ENCODE measurements around the gene CHD6.

- TF ChIP-seq ZFX (IDR thresholded peaks at IDR 0.05) (no peak), CTCF (conservative IDR thresholded peaks at IDR 0.05) (no peak)
These were observed 116.8 kb downstream of the CHD6 start for GRCh38 chr20:41501376-41501775.

All from C4-2B (cell line).